IMR-90 (cell line): ENCODE measurements around the gene DPP10. TPM values are rescaled to one million over a fixed set of nuclear protein-coding genes. Genes with fewer than 3 reads are reported as not detected.

Source experiments
- ATAC-seq: fragments of 200-7000 bp; cut with Tn5 transposase; 2 replicates; pipeline ENCODE4 v1.9.1; 2020; ENCODE audit warnings: low read depth, mild to moderate bottlenecking, moderate library complexity
- BruUV-seq: library from RNA; stranded (reverse); fragments of 400-500 nt; replicated peaks from 2 replicates; lab custom pipeline; 2021; lab: Mats Ljungman, UMichigan
- CTCF ChIA-PET: fragments of 300-600 bp; formaldehyde crosslinking; extraction: SDS; loops from one replicate; lab custom pipeline; 2021; ENCODE audit warnings: antibody characterized with exemption; lab: Yijun Ruan, JAX
- POLR2A ChIA-PET: fragments of 300-600 bp; sonication (Branson Sonifier 250); formaldehyde crosslinking; loops from one replicate; lab custom pipeline; 2022; ENCODE audit warnings: antibody characterized with exemption; ENCODE audit not compliant: unreplicated experiment; lab: Charles Lee
- DNase-seq: peaks from one replicate; pipeline ENCODE4 v3.0.0; 2013
- H2AFZ ChIP-seq: replicated peaks from 2 replicates; pipeline ENCODE3; 2013; ENCODE audit warnings: low read length, mild to moderate bottlenecking; ENCODE audit not compliant: poor library complexity
- H2AK5ac ChIP-seq: 2 replicates; pipeline ENCODE4 v1.6.1; 2013; ENCODE audit warnings: low read depth, low read length, inconsistent platforms
- H2AK9ac ChIP-seq: replicated peaks from 2 replicates; pipeline ENCODE3; 2013; ENCODE audit warnings: mild to moderate bottlenecking, low read depth, low read length, moderate library complexity; ENCODE audit not compliant: poor library complexity
- H2BK120ac ChIP-seq: 2 replicates; pipeline ENCODE4 v1.6.1; 2013; ENCODE audit warnings: low read depth, low read length, inconsistent platforms
- H2BK15ac ChIP-seq: 3 replicates; pipeline ENCODE4 v1.6.1; 2013; ENCODE audit warnings: low read depth, low read length, inconsistent platforms
- H2BK20ac ChIP-seq: 2 replicates; pipeline ENCODE4 v1.6.1; 2013; ENCODE audit warnings: low read depth, mild to moderate bottlenecking, inconsistent platforms, low read length, moderate library complexity
- H2BK5ac ChIP-seq: 2 replicates; pipeline ENCODE4 v1.6.1; 2013; ENCODE audit warnings: mild to moderate bottlenecking, low read depth, low read length, inconsistent platforms; ENCODE audit not compliant: poor library complexity, severe bottlenecking
- H3K14ac ChIP-seq: replicated peaks from 2 replicates; pipeline ENCODE4 v1.6.1; 2013; ENCODE audit warnings: low read depth, low read length, inconsistent platforms
- H3K18ac ChIP-seq: 2 replicates; pipeline ENCODE4 v1.6.1; 2013; ENCODE audit warnings: low read depth, low read length, control low read depth
- H3K23ac ChIP-seq: 2 replicates; pipeline ENCODE4 v1.6.1; 2013; ENCODE audit warnings: low read depth, low read length, inconsistent platforms
- H3K27ac ChIP-seq: 2 replicates; pipeline ENCODE4 v1.5.1; 2013; ENCODE audit warnings: mild to moderate bottlenecking, control low read depth, low read length; ENCODE audit not compliant: insufficient read depth
- H3K27me3 ChIP-seq: 2 replicates; pipeline ENCODE4 v1.6.1; 2013; ENCODE audit warnings: low read length; ENCODE audit not compliant: control insufficient read depth, insufficient read depth
- H3K36me3 ChIP-seq: 2 replicates; pipeline ENCODE4 v1.6.1; 2013; ENCODE audit warnings: low read length, mixed read lengths; ENCODE audit not compliant: control insufficient read depth, insufficient read depth
- H3K4ac ChIP-seq: 2 replicates; pipeline ENCODE4 v1.6.1; 2013; ENCODE audit warnings: low read depth, low read length, inconsistent platforms
- H3K4me1 ChIP-seq: 2 replicates; pipeline ENCODE4 v1.6.1; 2013; ENCODE audit warnings: low read length, mixed read lengths; ENCODE audit not compliant: control insufficient read depth, insufficient read depth
- H3K4me2 ChIP-seq: 2 replicates; pipeline ENCODE4 v1.6.1; 2013; ENCODE audit warnings: low read depth, mild to moderate bottlenecking, control low read depth, low read length, moderate library complexity
- H3K4me3 ChIP-seq: 2 replicates; pipeline ENCODE4 v1.5.1; 2013; ENCODE audit warnings: low read depth, mild to moderate bottlenecking, control low read depth, low read length, moderate library complexity; ENCODE audit not compliant: insufficient read depth
- H3K56ac ChIP-seq: 2 replicates; pipeline ENCODE4 v1.6.1; 2013; ENCODE audit warnings: low read length, inconsistent platforms; ENCODE audit not compliant: insufficient read depth; ENCODE audit errors: extremely low read depth
- H3K79me1 ChIP-seq, 2 experiments: 2 replicates each; pipeline ENCODE4 v1.6.1; 2013; ENCODE audit warnings: low read length in 2 of 2, inconsistent platforms in 1 of 2, low read depth in 1 of 2
- H3K9ac ChIP-seq: 2 replicates; pipeline ENCODE4 v1.6.1; 2013; ENCODE audit warnings: low read depth, low read length, control low read depth
- H3K9me1 ChIP-seq: 2 replicates; pipeline ENCODE4 v1.6.1; 2013; ENCODE audit warnings: low read length, inconsistent platforms; ENCODE audit not compliant: insufficient read depth
- H3K9me3 ChIP-seq: 2 replicates; pipeline ENCODE4 v1.6.1; 2013; ENCODE audit warnings: low read length; ENCODE audit not compliant: control insufficient read depth, insufficient read depth
- H4K20me1 ChIP-seq: 2 replicates; pipeline ENCODE4 v1.6.1; 2013; ENCODE audit warnings: low read length, inconsistent platforms; ENCODE audit not compliant: insufficient read depth
- H4K5ac ChIP-seq: 2 replicates; pipeline ENCODE4 v1.6.1; 2013; ENCODE audit warnings: mild to moderate bottlenecking, low read depth, low read length, control low read depth
- H4K8ac ChIP-seq, 2 experiments: 2 replicates each; pipeline ENCODE4 v1.6.1; 2013; ENCODE audit warnings: low read depth in 2 of 2, low read length in 2 of 2, control low read depth in 1 of 2, inconsistent platforms in 1 of 2
- H4K91ac ChIP-seq: 2 replicates; pipeline ENCODE4 v1.6.1; 2013; ENCODE audit warnings: low read depth, low read length, inconsistent platforms; ENCODE audit not compliant: insufficient read depth
- BHLHE40 ChIP-seq: fragments of 150-350 bp; IDR thresholded peaks from 2 replicates; pipeline ENCODE4 v1.6.1; 2016; ENCODE audit warnings: mild to moderate bottlenecking, low read depth, low read length
- CEBPB ChIP-seq: IDR thresholded peaks from 2 replicates; pipeline ENCODE4 v1.6.1; 2012; ENCODE audit warnings: low read depth, low read length, improper control_type of control experiment
- RCOR1 ChIP-seq: IDR thresholded peaks from 2 replicates; pipeline ENCODE4 v1.6.1; 2012; ENCODE audit warnings: mild to moderate bottlenecking, low read length, improper control_type of control experiment; ENCODE audit not compliant: insufficient replicate concordance
- WGBS, 2 experiments: methylation state at CpG; one replicate each; pipeline versions ENCODE4 v1.1.5 to v1.1.7; 2013; ENCODE audit warnings: missing lambda C conversion rate in 2 of 2; ENCODE audit not compliant: insufficient read length in 1 of 2; ENCODE audit errors: extremely low coverage in 2 of 2; 5-methylcytosine and 5-hydroxymethylcytosine counted together
- dilution Hi-C: fragments of 300-500 bp; cut with HindIII; formaldehyde crosslinking; loops from one replicate; pipeline ENCODE4 v1.14.3; 2018; ENCODE audit warnings: low sequenced_read_pairs; ENCODE audit not compliant: unreplicated experiment
- in situ Hi-C: fragments of 300-500 bp; cut with MboI; formaldehyde crosslinking; loops from 3 replicates; pipeline ENCODE4 v1.14.3; 2019; ENCODE audit warnings: low sequenced_read_pairs, inconsistent platforms, mixed read lengths
- intact Hi-C: fragments of 100-400 bp; cut with micrococcal nuclease; formaldehyde crosslinking; loops from 2 replicates; pipeline ENCODE4 v1.10.0; 2022
- polyA plus RNA-seq, 3 experiments: library from polyadenylated mRNA; depleted of rRNA; stranded (reverse); fragments of >200 nt; gene quantifications; 2 replicates each; pipeline ENCODE4 v1.2.3, GENCODE V29; 2012; ENCODE audit warnings: low replicate concordance in 1 of 3
- total RNA-seq: library from RNA; depleted of rRNA; stranded (reverse); fragments of >200 nt; gene quantifications from 2 replicates; pipeline ENCODE4 v1.2.3, GENCODE V29; 2012

The DPP10 gene
- total and polyA plus RNA-seq, 2 of the 4 experiments (the other 2 are of a cell fraction) = not detected

DNA sequence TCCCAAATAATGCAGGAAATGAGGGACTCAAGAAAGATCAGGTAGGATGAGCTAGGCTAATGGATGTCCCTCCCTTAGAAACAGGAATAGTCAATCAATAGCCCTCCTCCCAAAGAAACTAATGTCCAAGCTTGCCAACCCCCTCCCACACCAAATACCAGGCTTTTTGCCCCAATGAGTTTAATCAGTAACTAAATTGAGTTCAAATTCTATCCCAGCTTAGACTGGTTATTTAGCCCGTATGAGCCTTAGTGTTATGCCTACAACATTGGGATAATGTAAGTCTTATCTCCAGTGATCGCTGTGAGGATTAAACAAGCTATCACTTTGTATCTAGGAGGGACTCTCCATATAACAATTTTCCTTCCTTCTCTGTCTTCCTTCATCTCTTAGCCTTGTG is 310.7 kb downstream of the DPP10 start:
- H3K4ac ChIP-seq = no peak overlapping the region
- H3K9me1 ChIP-seq = no peaks in the 10 kb centered on the region
- no peak for TF ChIP-seq BHLHE40
- TF ChIP-seq RCOR1 = no peak
- no peak for TF ChIP-seq CEBPB
- H2AK9ac ChIP-seq = no peak overlapping the region
- H3K56ac ChIP-seq = no peak overlapping the region
- H4K20me1 ChIP-seq = no peaks in the 10 kb centered on the region
- in situ Hi-C loops = no loop called here
- H3K18ac ChIP-seq = no peak overlapping the region
- ATAC-seq (no peak), DNase-seq (no peak)
- no peaks in the 10 kb centered on the region for H3K36me3 ChIP-seq
- H3K4me3 ChIP-seq = no peak overlapping the region
- H2AK5ac ChIP-seq = no peak overlapping the region
- H2BK5ac ChIP-seq = no peak overlapping the region
- dilution Hi-C loops = no loop called here
- no peak overlapping the region for H3K4me2 ChIP-seq
- CTCF ChIA-PET = no interaction called here
- no peak overlapping the region for H4K91ac ChIP-seq
- no peak overlapping the region for H3K27ac ChIP-seq
- no peak overlapping the region for H4K5ac ChIP-seq
- no peak overlapping the region for H3K23ac ChIP-seq
- H4K8ac ChIP-seq = no peak overlapping the region
- H3K9ac ChIP-seq = no peak overlapping the region
- BruUV-seq = no TSS peak
- H3K9me3 ChIP-seq = peaks cover 8% of the 10 kb centered on the region
- POLR2A ChIA-PET = no interaction called here
- H3K14ac ChIP-seq = no peak overlapping the region
- no peak overlapping the region for H2BK120ac ChIP-seq
- no peak overlapping the region for H2BK15ac ChIP-seq
- H3K27me3 ChIP-seq = no peaks in the 10 kb centered on the region
- intact Hi-C loops = no loop called here
- no CpG with 5 or more reads among the region's 2 CpGs for WGBS, 2 experiments
- H2BK20ac ChIP-seq = no peak overlapping the region
- H2AFZ ChIP-seq = no peak overlapping the region
- no peaks in the 10 kb centered on the region for H3K79me1 ChIP-seq
- no peaks in the 10 kb centered on the region for H3K4me1 ChIP-seq
